HG03432 (cell line): ENCODE results near the gene PRELP.
"Not testable (repeated sequence)": the region's sequence is repeated elsewhere in the genome, so short reads cannot be mapped to it uniquely, and the experiment has no call there.

Source experiments
- ATAC-seq: cut with Tn5 transposase; IDR thresholded peaks from one replicate; pipeline ENCODE4 v1.9.1; 2021; ENCODE audit warnings: mild to moderate bottlenecking, moderate library complexity; ENCODE audit not compliant: unreplicated experiment

The PRELP gene

GRCh38 chr1:203504400-203505250 is 29.0 kb downstream of the PRELP start:
- ATAC-seq, result no peak

GRCh38 chr1:203505526-203506204 is 30.1 kb downstream of the PRELP start:
- ATAC-seq, result no peak

DNA sequence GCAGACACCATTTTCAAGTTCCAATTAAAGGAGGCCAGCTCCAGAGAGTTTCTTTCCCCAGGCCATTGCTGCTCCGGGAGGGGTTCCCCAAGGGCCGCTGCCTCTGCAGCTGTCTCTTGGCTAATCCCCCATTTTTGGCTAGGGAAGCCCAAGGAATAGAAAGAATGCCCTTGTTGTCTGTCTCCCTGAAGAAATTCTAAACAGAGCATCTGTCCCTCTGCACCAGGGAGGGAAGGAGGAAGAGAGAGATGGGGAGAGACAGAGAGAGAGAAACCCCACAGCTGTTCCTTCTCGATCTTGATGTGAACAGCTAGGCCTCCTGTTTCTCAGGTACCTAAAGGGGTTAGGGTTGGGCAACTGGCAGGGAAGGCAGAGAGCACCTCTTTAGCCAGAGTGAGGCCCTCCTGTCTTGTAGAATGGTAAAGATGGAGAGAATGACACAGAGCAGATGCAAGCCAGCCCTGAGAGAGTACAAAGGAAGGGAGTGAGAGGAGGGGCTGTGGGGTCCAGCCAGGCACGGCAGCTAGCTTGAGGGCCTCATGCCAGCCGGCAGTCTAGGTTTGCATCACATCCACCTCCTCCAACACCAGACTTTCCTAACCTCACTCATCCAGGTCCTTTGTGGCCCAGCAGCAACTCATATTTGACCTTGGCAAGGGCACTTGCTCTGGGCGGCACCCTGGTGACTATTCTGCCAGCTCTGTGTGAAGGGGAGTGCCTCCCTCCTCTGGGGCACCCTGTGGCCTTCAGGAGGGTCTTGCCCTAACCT is 31.4 kb downstream of the PRELP start:
- no peak for ATAC-seq

- ATAC-seq, result no peak
Measured at GRCh38 chr1:203507759-203508158, 32.2 kb downstream of the PRELP start.

GRCh38 chr1:203508463-203509073 is 33.0 kb downstream of the PRELP start:
- ATAC-seq, result no peak

GRCh38 chr1:203509135-203509534 is 33.5 kb downstream of the PRELP start:
- ATAC-seq, result no peak

- ATAC-seq, result no peak
Measured at GRCh38 chr1:203511513-203511912, 35.9 kb downstream of the PRELP start.

GRCh38 chr1:203511930-203512329 is 36.3 kb downstream of the PRELP start:
- no peak for ATAC-seq

DNA sequence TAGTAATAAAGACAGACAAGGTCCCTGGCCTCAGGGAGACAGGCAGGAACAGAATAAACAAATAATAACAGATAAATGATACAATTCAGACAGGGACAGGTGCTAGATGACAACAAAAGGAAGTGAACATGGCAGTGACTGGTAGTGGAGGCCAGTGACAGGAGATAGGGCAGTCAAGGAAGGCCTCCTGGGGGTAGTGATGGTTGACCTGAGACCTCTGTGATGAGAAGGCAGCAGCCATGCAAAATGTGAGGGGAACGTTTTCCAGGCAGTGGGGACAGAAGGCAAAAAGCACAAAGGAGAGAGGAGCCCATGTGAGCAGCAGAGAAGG is 36.9 kb downstream of the PRELP start:
- no peak for ATAC-seq

DNA sequence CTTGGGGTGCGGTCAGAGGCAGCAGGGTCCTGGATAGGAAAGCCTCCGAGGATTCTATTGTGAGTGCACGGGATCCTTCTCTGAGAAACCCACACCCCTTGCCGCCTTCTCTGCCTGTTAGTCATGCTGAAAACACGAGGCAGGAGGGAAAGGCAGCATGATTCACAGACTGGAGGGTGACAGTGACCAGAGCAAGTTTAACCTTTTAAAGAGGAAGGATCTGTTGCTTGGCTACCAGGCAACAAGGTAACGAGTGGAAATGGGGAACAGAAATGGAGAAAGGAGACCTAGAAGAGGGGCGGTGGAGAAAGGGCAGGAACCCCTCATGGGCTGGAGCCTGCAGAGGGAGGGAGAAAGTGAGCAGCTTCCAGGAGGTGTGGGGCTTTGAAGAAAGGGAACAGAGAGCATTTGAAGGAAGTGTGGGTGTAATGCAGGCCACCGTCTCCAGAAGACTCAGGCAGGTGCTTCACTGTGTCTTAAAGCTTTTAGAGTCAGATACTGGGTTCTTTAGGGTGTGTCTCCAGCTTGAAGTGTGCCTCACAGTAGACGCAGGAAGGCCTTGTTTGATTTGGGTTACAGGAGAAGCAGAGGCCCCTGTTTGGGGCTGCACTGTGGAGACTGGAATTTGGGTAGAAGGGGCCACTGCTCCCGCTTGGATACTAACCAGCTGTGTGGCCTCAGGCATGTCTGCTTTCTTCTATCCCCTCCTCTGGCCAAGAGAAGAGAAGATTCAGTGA is 37.4 kb downstream of the PRELP start:
- ATAC-seq, result no peak

DNA sequence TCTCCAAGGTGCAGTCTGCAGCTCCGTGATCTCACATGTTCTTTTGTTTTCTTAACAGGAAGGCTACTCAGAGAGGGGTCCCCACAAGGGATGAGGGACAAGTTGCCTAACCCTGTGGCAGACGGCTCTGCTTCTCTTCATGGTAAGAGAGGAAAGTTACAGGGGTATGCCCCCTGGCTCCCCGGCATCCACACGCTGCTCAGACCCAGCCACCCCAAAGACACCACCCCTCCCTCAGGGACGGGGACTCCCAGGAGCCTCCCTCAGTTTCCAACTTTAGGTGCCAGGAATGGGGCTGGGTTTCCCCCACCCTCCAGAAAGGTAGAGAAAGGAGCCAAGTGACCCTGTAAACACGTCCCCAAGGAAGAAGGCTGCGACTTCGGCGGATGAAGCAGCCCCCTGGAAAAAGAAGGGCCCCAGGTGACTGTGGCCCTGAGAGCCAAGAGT is 38.0 kb downstream of the PRELP start:
- no peak for ATAC-seq

DNA sequence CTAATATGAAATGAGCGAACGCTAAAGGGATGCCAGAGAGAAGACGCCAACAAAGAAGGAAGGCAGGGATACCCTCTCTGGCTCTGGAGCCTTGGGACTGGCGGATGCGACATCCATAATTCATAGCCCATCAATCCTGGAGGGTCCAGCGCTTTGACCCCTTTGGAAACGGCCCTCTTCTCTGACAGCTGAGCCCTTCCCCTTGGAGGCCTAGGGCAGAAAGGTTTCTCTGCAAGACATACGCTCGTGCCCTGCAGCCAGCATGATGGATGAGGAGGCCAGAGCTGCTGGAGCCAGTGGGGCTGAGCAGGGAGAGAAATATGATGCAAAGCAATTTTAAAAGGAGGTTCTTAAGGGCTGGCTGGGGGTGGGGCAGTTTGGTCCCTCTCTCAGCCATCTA is 40.6 kb downstream of the PRELP start:
- ATAC-seq, result no peak

- ATAC-seq, result no peak
Measured at GRCh38 chr1:203516906-203517305, 41.3 kb downstream of the PRELP start.

DNA sequence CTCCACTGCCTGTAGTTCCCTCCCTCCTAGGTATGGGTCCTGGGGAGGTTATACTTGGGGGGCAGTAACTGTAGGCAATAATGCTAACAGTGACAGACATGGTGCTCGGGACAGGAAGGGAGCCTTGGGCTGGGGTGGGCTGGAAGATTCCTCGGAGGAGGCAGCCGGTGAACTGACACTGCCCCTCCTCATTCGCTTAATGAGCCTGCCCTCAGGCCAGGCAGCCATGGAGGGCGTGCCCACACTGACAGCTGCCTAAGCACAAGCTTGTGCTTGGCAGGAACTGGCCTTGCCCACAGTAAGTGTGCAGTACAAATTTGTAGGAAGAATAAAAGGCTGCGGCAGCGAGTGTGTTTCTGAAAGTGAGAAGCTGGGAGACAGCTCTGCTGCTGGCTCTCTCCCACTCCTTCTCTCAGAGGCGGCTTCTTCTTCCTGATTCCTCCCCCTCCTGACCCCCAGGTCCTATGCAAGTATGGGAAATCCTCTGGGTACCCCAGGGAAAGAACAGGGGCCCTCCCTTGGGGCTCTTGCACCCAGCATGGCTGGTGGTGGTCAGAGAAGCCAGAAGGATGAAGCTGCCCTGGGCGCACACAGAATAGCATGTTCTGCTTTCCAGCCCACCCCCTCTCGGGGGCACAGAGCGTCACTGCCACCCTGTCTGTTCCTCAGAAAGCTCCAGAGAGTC is 42.0 kb downstream of the PRELP start:
- no peak for ATAC-seq

GRCh38 chr1:203518139-203518538 is 42.5 kb downstream of the PRELP start:
- not testable (repeated sequence) for ATAC-seq

GRCh38 chr1:203518541-203518940 is 42.9 kb downstream of the PRELP start:
- ATAC-seq, result no peak

DNA sequence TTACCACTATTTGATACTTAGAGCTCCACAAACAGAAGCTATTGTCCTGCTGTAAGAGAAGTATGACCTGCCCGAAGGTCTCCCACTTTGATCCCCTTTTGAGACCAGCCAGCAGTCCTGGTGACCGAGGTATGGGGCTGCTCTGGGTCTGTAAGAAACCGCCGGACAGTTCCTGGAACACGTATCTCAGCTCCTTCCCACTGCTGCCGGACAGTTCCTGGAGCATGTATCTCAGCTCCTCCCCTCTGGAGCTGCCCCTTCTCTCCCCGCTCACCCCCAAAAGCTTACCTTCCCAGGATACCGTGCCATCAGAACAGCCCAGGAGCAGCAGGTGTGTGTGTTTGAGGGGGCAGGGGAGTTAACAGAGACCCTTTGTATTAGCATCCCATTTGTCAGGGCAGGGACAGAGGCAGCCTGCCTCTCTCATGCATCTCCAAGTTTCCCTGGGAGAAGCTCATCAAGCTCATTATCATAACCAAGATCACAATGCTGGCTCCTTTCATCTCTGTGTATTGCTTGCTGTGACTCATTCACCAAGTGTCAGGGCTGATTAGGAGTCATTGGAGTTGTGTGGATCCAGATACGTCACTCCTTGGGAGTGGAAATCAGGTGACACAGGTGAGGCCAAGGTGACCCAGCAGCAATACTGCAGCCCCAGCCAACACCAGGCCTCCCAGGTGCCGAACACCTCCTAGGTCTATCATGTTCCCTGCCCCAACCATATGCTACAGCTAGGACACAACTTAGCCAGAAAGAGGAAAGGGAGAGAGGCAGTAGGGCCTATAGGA is 43.6 kb downstream of the PRELP start:
- ATAC-seq, result no peak

- no peak for ATAC-seq
Measured at GRCh38 chr1:203519896-203520295, 44.3 kb downstream of the PRELP start.

GRCh38 chr1:203520315-203520714 is 44.7 kb downstream of the PRELP start:
- no peak for ATAC-seq
